BJ (cell line): ENCODE measurements around the gene RGL1. TPM values are rescaled to one million over a fixed set of nuclear protein-coding genes. Genes with fewer than 3 reads are reported as not detected.
"Not testable (repeated sequence)": the region's sequence is repeated elsewhere in the genome, so short reads cannot be mapped to it uniquely, and the experiment has no call there.

Experiments used
- CTCF ChIA-PET: fragments of 350-600 bp; formaldehyde crosslinking; extraction: SDS; loops from one replicate; lab custom pipeline; 2021; ENCODE audit warnings: antibody characterized with exemption, inconsistent platforms; lab: Yijun Ruan, JAX
- POLR2A ChIA-PET: fragments of 300-600 bp; sonication (Branson Sonifier 250); formaldehyde crosslinking; extraction: SDS; loops from one replicate; lab custom pipeline; 2021; ENCODE audit warnings: antibody characterized with exemption; lab: Charles Lee
- DNase-seq: peaks from one replicate; pipeline ENCODE4 v3.0.0-alpha.2; 2011; ENCODE audit warnings: low read depth
- H3K27me3 ChIP-seq: 2 replicates; pipeline ENCODE4 v1.6.0; 2011; ENCODE audit warnings: low read length; ENCODE audit not compliant: control insufficient read depth, insufficient read depth
- H3K36me3 ChIP-seq: 2 replicates; pipeline ENCODE4 v1.5.1; 2011; ENCODE audit warnings: low read length; ENCODE audit not compliant: control insufficient read depth, insufficient read depth
- H3K4me3 ChIP-seq: 2 replicates; pipeline ENCODE4 v1.5.1; 2011; ENCODE audit warnings: low read depth, mild to moderate bottlenecking, control low read depth, low read length
- CTCF ChIP-seq: IDR thresholded peaks from 2 replicates; pipeline ENCODE4 v1.5.1; 2011; ENCODE audit warnings: low read depth, mild to moderate bottlenecking, control low read depth, inconsistent platforms, low read length, moderate library complexity; ENCODE audit not compliant: insufficient read depth
- polyA plus RNA-seq: library from polyadenylated mRNA; depleted of rRNA; stranded (reverse); fragments of >200 nt; gene quantifications from 2 replicates; pipeline ENCODE4 v1.2.3, GENCODE V29; 2011

RGL1 gene
- polyA plus RNA-seq, 1 experiment: 9.7 TPM

- ChIA-PET POLR2A (interaction anchor here (0.6 kb wide), 1 partner anchor 658 kb away, joined by 3 read pairs; no protein-coding TSS in a partner anchor), CTCF (interaction anchor here (0.7 to 1.5 kb wide), 2 partner anchors 154 to 294 kb away, joined by 3 read pairs; no protein-coding TSS in a partner anchor)
- TF ChIP-seq CTCF: no peak
- Histone ChIP-seq H3K36me3 (no peaks in the 10 kb centered on the region), H3K27me3 (no peaks in the 10 kb centered on the region), H3K4me3 (no peak overlapping the region)
- no peak for DNase-seq
These were observed 43.0 kb upstream of the RGL1 start for GRCh38 chr1:183761871-183762270.

GRCh38 chr1:183762856-183763255, 42.1 kb upstream of the RGL1 start:
- CTCF ChIA-PET, H3K27me3 ChIP-seq, H3K4me3 ChIP-seq, POLR2A ChIA-PET, H3K36me3 ChIP-seq, DNase-seq: not testable (repeated sequence)

GRCh38 chr1:183764981-183765380, 39.9 kb upstream of the RGL1 start:
- DNase-seq: no peak
- H3K4me3 ChIP-seq: no peak overlapping the region
- POLR2A ChIA-PET: interaction anchor here (0.6 kb wide), 1 partner anchor 19 kb away, joined by 3 read pairs; no protein-coding TSS in a partner anchor
- no peaks in the 10 kb centered on the region for H3K36me3 ChIP-seq
- TF ChIP-seq CTCF: no peak
- no peaks in the 10 kb centered on the region for H3K27me3 ChIP-seq
- CTCF ChIA-PET: interaction anchor here (1.3 kb wide), 1 partner anchor 151 kb away, joined by 4 read pairs; no protein-coding TSS in a partner anchor

- H3K4me3 ChIP-seq: no peak overlapping the region
- no peak for TF ChIP-seq CTCF
- ChIA-PET POLR2A (no interaction called here), CTCF (interaction anchor here (0.6 to 1.4 kb wide), 4 partner anchors 8 to 146 kb away, joined by 3 to 4 read pairs (median 4); no protein-coding TSS in a partner anchor)
- H3K27me3 ChIP-seq: no peaks in the 10 kb centered on the region
- DNase-seq: no peak
- no peaks in the 10 kb centered on the region for H3K36me3 ChIP-seq
These were observed 34.7 kb upstream of the RGL1 start for GRCh38 chr1:183769956-183770815.

- ChIA-PET POLR2A (no interaction called here), CTCF (interaction anchor here (1.4 kb wide), 2 partner anchors 12 to 145 kb away, joined by 3 to 4 read pairs; no protein-coding TSS in a partner anchor)
- Histone ChIP-seq H3K27me3 (no peaks in the 10 kb centered on the region), H3K4me3 (no peak overlapping the region), H3K36me3 (no peaks in the 10 kb centered on the region)
- no peak for TF ChIP-seq CTCF
- DNase-seq: no peak
These were observed 34.1 kb upstream of the RGL1 start for GRCh38 chr1:183770816-183771128.
